Stimulated activated CD4-positive, alpha-beta T cell treated with anti-CD3 and anti-CD28 coated beads, Interleukin-12 subunit alpha, Interleukin-12 subunit beta, amount 100 ng/mL, for 4 hours (primary cell): ENCODE measurements around the gene SLC6A13.

ENCODE experiments used
- DNase-seq: peaks from one replicate; pipeline ENCODE4 v3.0.0-alpha.2; 2020

Gene SLC6A13

DNA sequence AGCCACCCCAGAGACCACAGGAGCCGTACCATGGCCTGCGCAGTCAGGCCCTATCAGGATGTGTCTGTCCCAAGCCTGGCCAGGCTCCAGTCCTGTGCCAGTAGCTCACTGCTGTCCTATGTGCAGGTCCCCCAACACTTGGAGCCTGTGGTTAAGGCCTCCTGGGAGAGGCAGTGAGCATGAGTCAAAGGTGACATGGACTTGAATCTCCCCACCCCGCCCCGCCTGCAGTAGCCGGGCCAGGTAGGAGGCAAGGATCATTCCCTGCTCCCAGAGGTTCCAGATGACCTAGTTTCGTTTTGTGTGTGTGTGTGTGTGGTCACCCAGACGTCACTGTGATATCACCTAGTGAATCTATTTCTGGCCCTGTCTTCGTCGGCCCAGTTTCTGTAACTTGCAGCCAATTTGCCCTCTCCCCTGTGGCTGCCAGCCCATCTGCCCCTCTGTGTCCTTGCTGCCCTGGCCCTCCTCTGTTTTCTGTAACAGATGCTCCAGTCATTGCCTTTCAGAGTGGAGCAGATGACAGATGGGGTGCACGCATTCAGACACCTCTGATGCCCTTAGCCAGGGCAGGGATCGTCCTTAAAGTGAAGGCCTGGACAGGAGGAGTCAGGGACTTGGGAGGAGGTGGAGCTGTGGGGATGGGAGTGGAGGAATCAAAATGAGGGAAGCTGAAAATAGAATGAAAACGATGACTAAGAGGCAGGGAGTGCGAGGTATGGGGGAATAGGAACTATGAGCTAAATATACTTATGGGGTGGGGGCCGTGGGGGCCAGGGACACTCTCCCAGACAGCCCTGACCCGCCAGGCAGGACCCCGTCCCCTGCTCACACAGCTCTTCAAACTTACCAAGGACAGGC is 86.1 kb downstream of the SLC6A13 start:
- no peak for DNase-seq

DNA sequence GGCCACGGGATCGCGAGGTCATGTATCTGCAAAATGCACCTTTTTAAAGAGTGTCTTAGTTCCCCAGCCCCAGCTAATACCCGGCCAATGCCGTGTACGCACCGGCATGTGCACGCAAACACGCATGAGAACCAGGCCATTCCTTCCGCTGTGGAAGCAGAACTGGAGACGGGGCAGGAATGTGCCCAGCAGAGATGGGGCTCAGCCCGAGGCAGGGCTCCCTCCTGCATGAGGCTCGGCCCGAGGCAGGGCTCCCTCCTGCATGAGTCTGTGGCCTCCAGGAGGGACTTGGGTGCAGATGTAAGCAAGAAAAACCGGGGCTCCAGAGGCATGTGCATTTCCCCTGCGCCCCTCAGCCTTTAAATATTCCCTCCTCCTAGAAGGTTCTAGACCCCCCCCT is 86.9 kb downstream of the SLC6A13 start:
- no peak for DNase-seq

DNA sequence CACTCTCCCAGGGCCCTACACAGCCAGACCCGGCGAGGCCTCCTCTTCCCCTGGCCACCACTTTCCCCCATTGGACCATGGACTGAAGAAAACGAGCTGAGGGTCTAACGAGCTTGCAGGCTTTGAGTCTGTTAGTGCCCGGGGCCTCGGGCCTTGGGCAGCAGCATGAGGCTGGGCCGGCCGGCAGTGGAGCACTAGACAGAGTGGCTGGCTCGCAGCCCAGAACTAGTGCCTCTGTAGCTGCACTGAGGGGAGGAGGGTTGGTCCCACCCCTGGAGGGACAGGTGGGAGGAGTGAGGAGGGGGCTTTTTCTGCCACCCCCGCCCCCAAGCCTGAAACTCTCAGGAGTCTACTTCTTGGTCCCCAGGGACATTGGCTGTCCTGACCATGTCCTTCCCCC is 87.4 kb downstream of the SLC6A13 start:
- no peak for DNase-seq

DNA sequence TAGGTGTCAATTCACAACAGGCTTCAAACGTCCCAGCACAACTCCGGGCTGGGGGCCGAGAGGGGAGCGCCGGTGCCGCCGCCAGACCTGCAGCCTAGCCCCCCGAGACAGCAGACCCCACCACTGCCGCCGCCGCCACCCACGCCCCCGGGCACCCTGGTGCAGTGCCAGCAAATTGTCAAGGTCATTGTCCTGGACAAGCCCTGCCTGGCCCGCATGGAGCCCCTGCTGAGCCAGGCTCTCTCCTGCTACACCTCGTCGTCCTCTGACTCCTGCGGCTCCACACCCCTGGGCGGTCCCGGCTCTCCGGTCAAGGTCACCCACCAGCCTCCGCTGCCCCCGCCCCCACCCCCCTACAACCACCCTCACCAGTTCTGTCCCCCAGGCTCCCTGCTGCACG is 88.0 kb downstream of the SLC6A13 start:
- DNase-seq = no peak

DNA sequence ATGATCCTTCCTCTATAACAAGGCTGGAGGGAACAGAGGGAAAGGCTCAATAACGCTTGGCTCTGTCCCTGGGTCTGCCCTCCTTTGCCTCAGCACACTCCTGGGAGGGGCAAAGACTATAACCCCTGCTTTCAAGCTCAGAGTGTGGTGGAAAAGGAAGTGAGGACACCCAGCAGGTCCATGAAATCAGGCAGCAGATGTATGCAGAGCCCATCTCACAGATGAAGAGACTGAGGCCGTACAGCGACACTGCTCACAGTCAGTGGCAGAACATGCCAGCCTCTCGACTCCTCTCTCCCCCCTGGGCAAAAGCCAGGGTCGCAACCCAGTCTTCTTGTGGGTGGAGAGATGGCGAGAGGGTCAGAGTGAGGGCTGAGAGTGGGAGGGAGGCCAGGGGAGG is 88.5 kb downstream of the SLC6A13 start:
- DNase-seq = no peak

DNA sequence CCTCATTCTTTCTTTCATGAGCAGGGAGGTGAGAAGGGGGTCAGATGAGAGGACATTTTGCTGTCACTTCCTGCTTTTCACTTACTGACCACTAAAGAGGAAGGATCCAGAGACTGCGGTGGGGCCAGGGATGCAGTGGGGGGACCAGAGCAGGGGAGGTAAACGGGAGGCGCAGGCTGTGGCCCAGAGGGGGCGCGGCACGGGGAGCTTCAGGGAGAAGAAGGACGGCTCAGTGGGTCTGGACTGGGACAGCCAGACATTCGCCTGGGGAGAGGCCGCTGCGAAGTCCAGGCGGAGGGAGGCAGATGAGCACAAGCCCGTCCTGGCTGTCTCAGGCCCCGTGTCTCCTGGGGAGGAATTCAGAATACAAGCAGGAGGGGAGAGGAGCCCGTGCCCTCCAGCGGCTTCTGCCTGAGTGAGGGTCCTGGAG is 89.9 kb downstream of the SLC6A13 start:
- DNase-seq = no peak

DNA sequence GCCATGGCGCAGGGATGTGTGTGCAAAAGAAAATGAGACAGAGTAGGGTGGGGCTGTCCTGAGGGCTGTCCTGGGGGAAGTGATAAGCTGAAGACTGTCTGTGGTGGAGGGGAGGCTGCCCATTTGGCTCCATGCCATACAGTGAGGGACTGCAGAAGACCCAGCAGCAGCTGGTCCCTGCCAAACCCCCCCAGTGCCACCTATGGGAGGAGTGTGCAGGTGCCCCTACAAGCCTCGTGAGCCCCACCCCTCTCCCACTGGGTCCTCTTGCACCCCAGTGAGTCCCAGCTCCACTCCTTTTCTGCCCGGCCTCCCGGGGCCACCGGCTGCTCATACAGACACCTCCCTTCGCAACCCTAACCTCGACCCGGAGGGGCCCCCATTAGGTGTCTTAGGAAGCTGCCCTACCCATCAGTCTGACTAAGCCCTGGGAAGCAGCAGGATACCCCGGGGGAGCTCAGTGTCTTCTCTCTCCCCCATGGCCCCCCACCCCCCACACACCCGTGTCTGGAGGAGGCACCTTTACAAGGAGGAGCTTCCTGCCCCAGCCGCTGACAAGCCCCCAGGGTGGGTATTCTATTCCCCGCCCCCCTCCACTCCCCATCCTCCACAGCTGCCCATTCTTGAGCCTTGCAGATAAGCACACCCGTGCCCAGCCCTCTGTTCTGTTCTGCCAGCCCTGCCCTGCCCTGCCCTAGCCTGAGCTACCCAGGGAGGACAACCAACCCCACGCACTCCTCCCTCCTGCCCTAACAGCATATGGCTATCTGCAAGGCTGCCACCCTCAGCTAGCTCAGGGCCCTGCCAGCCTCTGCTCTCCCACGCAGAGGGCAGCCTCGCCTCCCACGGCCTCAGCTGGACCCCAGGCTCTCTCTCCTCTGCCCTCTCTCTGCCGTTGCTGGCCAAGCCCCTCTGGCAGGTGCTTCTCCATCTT is 90.6 kb downstream of the SLC6A13 start:
- no peak for DNase-seq

DNA sequence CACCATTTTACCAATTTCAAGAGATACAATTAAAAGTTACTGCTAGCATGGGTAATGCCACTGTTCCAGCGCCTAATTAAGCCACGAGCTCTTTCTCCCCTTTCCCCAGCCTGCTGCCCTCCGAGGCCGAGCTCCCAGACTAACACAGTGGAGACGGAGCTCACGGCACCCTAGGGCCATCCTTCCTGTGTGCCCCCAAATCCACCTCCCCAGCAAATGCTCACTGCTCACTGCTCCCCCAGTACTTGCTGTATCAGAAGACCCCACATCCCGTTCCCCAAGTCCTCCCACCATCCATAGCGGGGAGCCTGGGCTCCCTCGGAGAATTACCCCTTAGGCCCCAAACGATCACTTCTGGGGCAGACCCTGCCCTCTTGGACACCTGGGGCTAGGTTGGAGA is 91.4 kb downstream of the SLC6A13 start:
- no peak for DNase-seq
